BE2C (cell line): Measurements from ENCODE around the gene NIT1.

Experiments used
- DNase-seq: peaks from one replicate; pipeline ENCODE4 v3.0.0-alpha.2; 2020
- H3K27me3 ChIP-seq: fragments of 250-450 bp; sonication (Bioruptor Pico); 2 replicates; pipeline ENCODE4 v1.5.1; 2020; ENCODE audit warnings: mild to moderate bottlenecking
- H3K36me3 ChIP-seq: fragments of 250-450 bp; sonication (Bioruptor Pico); 2 replicates; pipeline ENCODE4 v1.5.1; 2020; ENCODE audit warnings: mild to moderate bottlenecking
- H3K4me1 ChIP-seq: fragments of 250-450 bp; sonication (Bioruptor Pico); 2 replicates; pipeline ENCODE4 v1.5.1; 2020
- H3K4me3 ChIP-seq: 2 replicates; pipeline ENCODE4 v1.5.1; 2011; ENCODE audit warnings: low read depth, low read length
- H3K9me3 ChIP-seq: fragments of 250-450 bp; sonication (Bioruptor Pico); 2 replicates; pipeline ENCODE4 v1.5.1; 2020
- TF ChIP-seq, protein P1 (sequence below): IDR thresholded peaks from 2 replicates; pipeline ENCODE4 v1.5.1; 2012; ENCODE audit warnings: mild to moderate bottlenecking, low read depth, low read length

Gene NIT1

DNA sequence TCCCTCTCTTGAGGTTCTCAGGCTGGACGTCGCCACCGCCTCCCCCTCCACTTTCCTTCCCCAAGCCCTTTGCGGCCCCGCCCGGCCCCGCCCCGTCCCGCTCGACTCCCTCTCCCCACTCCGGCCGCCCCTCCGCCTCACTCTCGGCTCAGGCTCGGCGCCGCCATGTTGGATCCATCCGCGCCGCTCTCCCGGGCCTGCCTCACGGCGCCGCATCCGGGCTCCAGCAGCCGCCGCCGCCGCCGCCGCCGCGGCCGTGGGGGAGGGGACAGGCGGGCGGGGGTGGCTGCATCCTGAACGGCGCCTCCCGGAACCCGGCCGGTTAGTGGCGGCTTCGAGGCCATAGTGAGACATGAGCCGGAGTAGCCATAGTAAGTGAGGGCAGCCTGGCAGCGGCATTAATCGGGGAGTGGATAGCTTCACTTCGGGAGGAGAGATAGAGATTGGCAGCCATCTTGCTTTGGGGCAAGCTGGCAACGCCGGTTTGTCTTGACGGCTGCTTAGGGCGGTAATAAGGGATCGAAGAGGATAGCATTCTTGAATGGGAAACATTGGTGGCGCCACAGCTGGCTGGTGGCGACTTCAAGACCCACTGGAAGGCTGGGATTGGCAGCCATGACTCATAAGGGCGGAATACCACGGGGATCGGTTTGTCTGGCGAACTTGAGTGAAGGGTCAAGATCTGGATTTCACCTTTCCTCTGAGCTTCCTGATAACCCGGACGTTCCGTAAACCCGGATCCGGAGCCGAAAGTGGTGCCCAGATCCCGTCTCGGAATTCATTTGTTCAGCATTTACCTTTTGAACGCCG, 14.7 kb downstream of the NIT1 start, which contains the start of gene DEDD:
Gene DEDD (minus strand): TSS at position 258 of the 810 bp plus-strand sequence. CDS start 8,205 bp downstream, outside the sequence.
- peak; percentile 92 for DNase-seq
- TF ChIP-seq, protein P1, sequence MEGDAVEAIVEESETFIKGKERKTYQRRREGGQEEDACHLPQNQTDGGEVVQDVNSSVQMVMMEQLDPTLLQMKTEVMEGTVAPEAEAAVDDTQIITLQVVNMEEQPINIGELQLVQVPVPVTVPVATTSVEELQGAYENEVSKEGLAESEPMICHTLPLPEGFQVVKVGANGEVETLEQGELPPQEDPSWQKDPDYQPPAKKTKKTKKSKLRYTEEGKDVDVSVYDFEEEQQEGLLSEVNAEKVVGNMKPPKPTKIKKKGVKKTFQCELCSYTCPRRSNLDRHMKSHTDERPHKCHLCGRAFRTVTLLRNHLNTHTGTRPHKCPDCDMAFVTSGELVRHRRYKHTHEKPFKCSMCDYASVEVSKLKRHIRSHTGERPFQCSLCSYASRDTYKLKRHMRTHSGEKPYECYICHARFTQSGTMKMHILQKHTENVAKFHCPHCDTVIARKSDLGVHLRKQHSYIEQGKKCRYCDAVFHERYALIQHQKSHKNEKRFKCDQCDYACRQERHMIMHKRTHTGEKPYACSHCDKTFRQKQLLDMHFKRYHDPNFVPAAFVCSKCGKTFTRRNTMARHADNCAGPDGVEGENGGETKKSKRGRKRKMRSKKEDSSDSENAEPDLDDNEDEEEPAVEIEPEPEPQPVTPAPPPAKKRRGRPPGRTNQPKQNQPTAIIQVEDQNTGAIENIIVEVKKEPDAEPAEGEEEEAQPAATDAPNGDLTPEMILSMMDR = no peak
- H3K4me1 ChIP-seq = peaks cover 4% of the 10 kb centered on the region; the same call in 1 of the 2 replicates

DNA sequence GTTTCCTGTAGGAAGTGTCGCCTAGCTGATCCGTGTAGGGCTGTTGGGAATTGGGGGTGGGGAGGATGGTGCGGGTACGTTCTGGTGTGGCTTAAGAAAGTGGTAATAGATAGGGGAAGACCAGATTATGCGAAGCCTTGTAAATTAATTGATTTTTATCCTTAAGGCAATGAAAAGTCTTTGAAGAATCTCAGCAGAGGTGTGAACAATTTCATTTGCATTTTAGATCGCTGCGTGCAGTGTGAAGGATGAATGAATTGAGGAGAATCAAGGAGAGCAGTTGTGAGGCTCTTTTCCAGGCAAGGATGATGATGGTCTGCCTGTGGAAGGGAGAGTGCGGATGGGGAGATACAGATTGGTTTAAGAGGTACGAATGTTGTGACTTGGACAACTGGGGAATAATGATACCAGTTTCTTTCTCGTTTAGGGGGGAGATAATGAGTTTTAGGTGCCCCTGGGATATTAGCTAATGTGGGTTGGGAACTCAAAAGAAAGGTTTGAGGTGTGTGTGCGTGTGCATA, 15.4 kb downstream of the NIT1 start:
- peaks cover 4% of the 10 kb centered on the region; the same call in 1 of the 2 replicates for H3K4me1 ChIP-seq
- peak overlapping the region; percentile 78 for H3K4me3 ChIP-seq
- TF ChIP-seq, protein P1 = no peak
- DNase-seq = no peak
- H3K36me3 ChIP-seq = peaks cover 21% of the 10 kb centered on the region
- no peaks in the 10 kb centered on the region for H3K27me3 ChIP-seq
- H3K9me3 ChIP-seq = no peaks in the 10 kb centered on the region

More for the DNA sequence above, 14.7 kb downstream of the NIT1 start, which contains the start of gene DEDD:
- H3K27me3 ChIP-seq = no peaks in the 10 kb centered on the region
- peaks cover 27% of the 10 kb centered on the region for H3K36me3 ChIP-seq
- H3K9me3 ChIP-seq = no peaks in the 10 kb centered on the region
- peak within 1 kb of the TSS; percentile 78 for H3K4me3 ChIP-seq

DNA sequence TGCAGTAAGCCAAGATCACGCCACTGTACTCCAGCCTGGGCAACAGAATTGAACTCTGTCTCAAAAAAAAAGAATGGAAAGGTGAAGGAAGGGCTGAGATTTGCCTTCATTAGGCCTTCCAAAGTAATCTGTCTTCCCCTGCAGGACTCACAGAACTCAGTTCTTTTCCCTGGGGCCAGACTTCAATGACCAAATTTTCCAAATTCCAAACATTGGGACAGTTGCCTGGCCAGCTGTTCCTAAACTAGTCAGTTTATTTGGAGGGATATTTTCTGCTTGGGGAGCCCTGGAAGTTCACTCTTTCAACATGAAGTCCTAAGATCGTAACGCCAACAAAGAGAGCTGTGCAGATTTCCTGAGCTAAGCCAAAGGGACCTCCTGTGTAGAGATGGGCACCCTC, 20.0 kb downstream of the NIT1 start:
- Histone ChIP-seq H3K27me3 (no peaks in the 10 kb centered on the region), H3K9me3 (no peaks in the 10 kb centered on the region), H3K4me1 (no peaks in the 10 kb centered on the region), H3K36me3 (no peaks in the 10 kb centered on the region), H3K4me3 (no peak overlapping the region)
- DNase-seq = no peak
- TF ChIP-seq, protein P1 = no peak

DNA sequence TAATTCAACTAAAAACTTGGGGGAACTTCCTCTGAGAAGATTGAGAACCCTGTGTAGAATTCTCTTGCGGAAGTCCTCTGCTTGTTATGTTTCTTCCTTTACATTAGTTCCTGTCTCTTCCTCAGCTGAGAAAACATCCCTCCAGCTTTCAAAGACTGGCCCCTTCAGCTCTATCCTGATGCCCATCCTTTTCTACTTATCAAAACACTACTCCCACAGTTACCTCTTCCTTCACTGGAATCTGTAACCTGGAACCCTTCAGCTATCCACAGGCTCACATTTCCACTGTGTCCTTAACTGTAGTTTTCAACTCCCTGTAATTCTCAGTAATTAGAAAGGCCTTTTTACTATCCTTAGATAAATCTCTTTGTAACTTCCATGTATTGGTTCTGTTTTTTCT, 20.5 kb downstream of the NIT1 start:
- H3K4me1 ChIP-seq = no peaks in the 10 kb centered on the region
- no peak for DNase-seq
- H3K9me3 ChIP-seq = no peaks in the 10 kb centered on the region
- TF ChIP-seq, protein P1 = no peak
- H3K4me3 ChIP-seq = no peak overlapping the region
- no peaks in the 10 kb centered on the region for H3K36me3 ChIP-seq
- H3K27me3 ChIP-seq = no peaks in the 10 kb centered on the region

DNA sequence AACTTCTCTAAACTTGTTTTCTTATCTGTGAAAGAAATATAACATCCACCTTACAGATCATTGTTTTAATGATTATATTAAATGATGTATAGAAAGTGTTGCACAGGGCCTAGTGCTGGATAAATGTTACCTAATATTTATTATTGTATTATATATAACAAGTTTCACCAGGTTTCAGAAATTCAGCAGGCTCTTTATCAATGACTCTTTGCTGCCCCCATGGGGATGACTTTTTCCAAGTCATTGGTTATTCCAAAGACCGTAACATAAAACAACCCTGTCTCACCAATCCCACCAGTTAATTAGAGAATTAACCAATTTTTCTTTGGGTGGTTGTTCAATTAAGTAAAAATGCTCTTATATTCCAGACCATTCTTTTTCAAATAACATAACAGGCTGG, 21.9 kb downstream of the NIT1 start:
- no peaks in the 10 kb centered on the region for H3K36me3 ChIP-seq
- no peaks in the 10 kb centered on the region for H3K27me3 ChIP-seq
- H3K4me3 ChIP-seq = no peak overlapping the region
- TF ChIP-seq, protein P1 = peak; percentile 74
- DNase-seq = peak; percentile 63
- no peaks in the 10 kb centered on the region for H3K9me3 ChIP-seq
- H3K4me1 ChIP-seq = no peaks in the 10 kb centered on the region
